Chondrocyte (in vitro differentiated cells): ENCODE measurements around the gene INVS. TPM values are rescaled to one million over a fixed set of nuclear protein-coding genes. Genes with fewer than 3 reads are reported as not detected.

Experiments used
- DNase-seq: peaks from one replicate; pipeline ENCODE4 v3.0.0; 2021; ENCODE audit warnings: mixed read lengths, low spot score
- H3K27ac Mint-ChIP-seq: one replicate; pipeline ENCODE4 v1.8.0; 2021; ENCODE audit warnings: mild to moderate bottlenecking, moderate library complexity, mixed read lengths; ENCODE audit not compliant: unreplicated experiment
- H3K27me3 Mint-ChIP-seq: 2 replicates; pipeline ENCODE4 v1.8.0; 2021; ENCODE audit warnings: low read depth, mixed read lengths
- H3K36me3 Mint-ChIP-seq: 2 replicates; pipeline ENCODE4 v1.8.0; 2021; ENCODE audit warnings: low read depth, mixed read lengths
- H3K4me1 Mint-ChIP-seq: 2 replicates; pipeline ENCODE4 v1.8.0; 2021; ENCODE audit warnings: low read depth, mild to moderate bottlenecking, mixed read lengths
- H3K4me3 Mint-ChIP-seq: one replicate; pipeline ENCODE4 v1.8.0; 2021; ENCODE audit warnings: mild to moderate bottlenecking, moderate library complexity, mixed read lengths; ENCODE audit not compliant: unreplicated experiment
- H3K9me3 Mint-ChIP-seq: 2 replicates; pipeline ENCODE4 v1.8.0; 2021; ENCODE audit warnings: low read depth, mixed read lengths
- total RNA-seq: library from RNA; stranded (reverse); gene quantifications from 3 replicates; pipeline ENCODE4 v1.2.1, GENCODE V29; 2021
- TF ChIP-seq, protein P1 (sequence below): fragments of 200-600 bp; sonication (generic); IDR thresholded peaks from 2 replicates; pipeline ENCODE4 v1.5.0; 2021; ENCODE audit warnings: antibody characterized with exemption, mild to moderate bottlenecking, moderate library complexity

The INVS gene
- total RNA-seq, 1 donor from 2014 or later: 16.0 TPM

DNA sequence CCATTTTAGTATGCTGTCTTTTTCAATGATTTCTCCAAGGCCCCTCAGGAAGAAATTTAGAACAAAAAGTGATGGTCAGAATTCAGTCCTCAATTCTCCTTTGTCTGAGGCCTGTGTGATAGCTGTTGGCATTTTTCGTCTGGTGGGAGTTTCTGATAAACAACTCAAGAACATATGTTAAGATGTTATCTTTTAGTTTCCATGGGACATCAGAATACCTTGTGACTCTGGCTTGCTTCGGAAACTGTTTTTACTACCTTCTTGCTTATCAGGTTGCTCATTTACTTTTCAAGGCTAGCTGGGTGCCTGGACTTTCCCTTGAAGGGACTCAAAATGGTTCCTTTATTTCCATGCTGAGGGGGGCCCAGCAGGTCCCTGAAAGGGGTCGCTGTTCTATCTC is 97.2 kb downstream of the INVS start:
- Mint-ChIP-seq H3K27ac (no peak overlapping the region), H3K9me3 (peaks cover 30% of the 10 kb centered on the region), H3K4me1 (no peaks in the 10 kb centered on the region), H3K27me3 (no peaks in the 10 kb centered on the region), H3K36me3 (peaks cover 8% of the 10 kb centered on the region), H3K4me3 (no peak overlapping the region)
- no peak for DNase-seq
- TF ChIP-seq, protein P1, sequence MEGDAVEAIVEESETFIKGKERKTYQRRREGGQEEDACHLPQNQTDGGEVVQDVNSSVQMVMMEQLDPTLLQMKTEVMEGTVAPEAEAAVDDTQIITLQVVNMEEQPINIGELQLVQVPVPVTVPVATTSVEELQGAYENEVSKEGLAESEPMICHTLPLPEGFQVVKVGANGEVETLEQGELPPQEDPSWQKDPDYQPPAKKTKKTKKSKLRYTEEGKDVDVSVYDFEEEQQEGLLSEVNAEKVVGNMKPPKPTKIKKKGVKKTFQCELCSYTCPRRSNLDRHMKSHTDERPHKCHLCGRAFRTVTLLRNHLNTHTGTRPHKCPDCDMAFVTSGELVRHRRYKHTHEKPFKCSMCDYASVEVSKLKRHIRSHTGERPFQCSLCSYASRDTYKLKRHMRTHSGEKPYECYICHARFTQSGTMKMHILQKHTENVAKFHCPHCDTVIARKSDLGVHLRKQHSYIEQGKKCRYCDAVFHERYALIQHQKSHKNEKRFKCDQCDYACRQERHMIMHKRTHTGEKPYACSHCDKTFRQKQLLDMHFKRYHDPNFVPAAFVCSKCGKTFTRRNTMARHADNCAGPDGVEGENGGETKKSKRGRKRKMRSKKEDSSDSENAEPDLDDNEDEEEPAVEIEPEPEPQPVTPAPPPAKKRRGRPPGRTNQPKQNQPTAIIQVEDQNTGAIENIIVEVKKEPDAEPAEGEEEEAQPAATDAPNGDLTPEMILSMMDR: no peak

DNA sequence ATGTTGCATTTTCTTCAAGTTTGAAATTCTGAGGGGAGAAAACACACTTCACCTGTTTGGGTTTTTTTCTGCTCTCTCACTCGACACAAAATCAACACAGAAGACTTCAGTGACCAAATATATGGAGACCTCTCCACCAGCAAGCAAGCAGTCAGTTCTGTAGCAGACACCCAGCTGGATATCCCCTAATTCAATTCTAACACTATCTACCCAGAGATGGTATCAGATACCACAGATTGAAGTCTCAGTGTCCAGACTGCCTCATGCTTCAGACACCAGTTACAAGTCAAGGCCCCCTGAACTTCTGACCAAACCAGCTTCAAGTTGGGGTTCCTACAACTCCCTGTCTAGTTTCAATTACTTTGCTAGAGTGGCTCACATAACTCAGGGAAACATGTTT is 97.8 kb downstream of the INVS start:
- Mint-ChIP-seq H3K4me1 (no peaks in the 10 kb centered on the region), H3K27ac (no peak overlapping the region), H3K9me3 (peaks cover 24% of the 10 kb centered on the region), H3K27me3 (no peaks in the 10 kb centered on the region), H3K36me3 (peaks cover 2% of the 10 kb centered on the region), H3K4me3 (no peak overlapping the region)
- TF ChIP-seq, protein P1: no peak
- no peak for DNase-seq

DNA sequence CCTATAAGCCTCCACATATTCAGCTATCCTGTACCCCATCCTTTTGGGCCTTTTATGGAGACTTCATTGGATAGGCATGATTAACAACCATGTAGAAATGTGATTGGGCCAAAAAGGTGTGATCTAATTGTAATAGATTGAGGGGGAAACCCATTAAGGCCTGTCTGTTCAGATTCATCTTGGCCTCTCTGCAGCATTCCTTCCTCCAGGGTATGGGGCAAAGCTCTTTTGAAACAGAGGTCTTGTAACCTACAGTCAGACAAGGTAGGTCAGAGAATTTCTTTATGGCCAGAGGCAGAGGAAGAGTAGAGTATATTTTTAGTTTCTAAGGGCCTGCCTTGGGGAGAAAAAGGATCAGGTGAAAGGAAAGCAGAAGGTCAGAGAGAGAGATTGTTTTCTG is 98.5 kb downstream of the INVS start:
- Mint-ChIP-seq H3K27ac (no peak overlapping the region), H3K36me3 (peaks cover 2% of the 10 kb centered on the region), H3K9me3 (peaks cover 20% of the 10 kb centered on the region), H3K27me3 (no peaks in the 10 kb centered on the region), H3K4me3 (no peak overlapping the region), H3K4me1 (no peaks in the 10 kb centered on the region)
- TF ChIP-seq, protein P1: no peak
- DNase-seq: no peak

DNA sequence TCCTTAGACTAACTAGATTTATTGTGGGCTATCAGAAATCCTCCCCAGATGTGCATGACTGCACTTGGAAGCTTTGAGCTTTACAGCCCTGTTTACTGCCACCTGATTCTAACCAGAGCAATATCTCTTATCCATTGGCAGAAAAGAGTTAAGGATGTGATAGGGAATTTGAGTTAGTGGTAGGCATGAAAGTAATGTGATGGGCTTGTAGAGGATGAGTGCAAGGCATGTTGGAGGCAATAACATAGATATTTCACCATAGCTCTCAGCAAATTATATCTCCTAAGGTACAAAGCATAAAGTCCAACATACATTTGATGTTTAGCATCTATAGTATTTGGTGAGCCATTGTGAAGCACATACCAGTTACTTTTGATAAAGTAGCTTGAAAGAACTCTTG is 103.8 kb downstream of the INVS start:
- TF ChIP-seq, protein P1: no peak
- no peak for DNase-seq
- Mint-ChIP-seq H3K27ac (no peak overlapping the region), H3K4me1 (no peaks in the 10 kb centered on the region), H3K36me3 (no peaks in the 10 kb centered on the region), H3K27me3 (no peaks in the 10 kb centered on the region), H3K4me3 (no peak overlapping the region), H3K9me3 (peaks cover 20% of the 10 kb centered on the region)

DNA sequence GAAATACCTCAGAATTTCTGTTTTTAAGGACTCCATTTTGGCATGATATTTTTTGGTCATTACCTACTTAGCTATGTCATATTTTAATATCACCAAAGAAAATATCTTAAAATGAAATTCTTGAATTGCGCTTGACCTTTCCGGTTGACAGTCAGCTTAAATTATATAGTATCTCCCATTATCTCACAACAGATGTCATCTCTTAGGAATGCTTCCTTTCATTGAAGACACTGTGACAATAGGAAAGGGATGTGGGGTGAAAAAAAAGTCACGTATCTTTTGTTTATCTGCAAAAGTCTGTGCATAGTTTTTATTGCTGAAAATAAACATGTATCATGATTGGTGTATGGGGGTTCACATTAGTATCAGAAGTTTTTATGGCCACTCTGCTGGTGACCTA is 105.8 kb downstream of the INVS start:
- no peak overlapping the region for H3K27ac Mint-ChIP-seq

More for the DNA sequence above, 105.8 kb downstream of the INVS start:
- H3K36me3 Mint-ChIP-seq: no peaks in the 10 kb centered on the region
- peaks cover 9% of the 10 kb centered on the region for H3K9me3 Mint-ChIP-seq
- H3K4me1 Mint-ChIP-seq: no peaks in the 10 kb centered on the region
- no peaks in the 10 kb centered on the region for H3K27me3 Mint-ChIP-seq
- H3K4me3 Mint-ChIP-seq: no peak overlapping the region
- TF ChIP-seq, protein P1: no peak
- no peak for DNase-seq
